ENCODE data around the gene SOWAHC. TPM values are rescaled to one million over a fixed set of nuclear protein-coding genes. Genes with fewer than 3 reads are reported as not detected.
A peak's percentile ranks its signal among the peaks of the same experiment; 100 is the strongest.
"Not testable (repeated sequence)": the region's sequence is repeated elsewhere in the genome, so short reads cannot be mapped to it uniquely, and the experiment has no call there.

Gene SOWAHC
- total RNA-seq, 2 experiments from 2014 or later, result 0.97 to 1.0 TPM

- H3K27me3 Mint-ChIP-seq, result peaks cover 15% of the 10 kb centered on the region
- DNase-seq, result no peak
- no peak overlapping the region for H3K4me3 Mint-ChIP-seq
- intact Hi-C loops (cut with micrococcal nuclease), result no loop called here
- ChIA-PET POLR2A (no interaction called here), CTCF (no interaction called here)
- no peaks in the 10 kb centered on the region for H3K9me3 Mint-ChIP-seq
- H3K27ac Mint-ChIP-seq, result no peak overlapping the region
- H3K36me3 Mint-ChIP-seq, result no peaks in the 10 kb centered on the region
- H3K4me1 Mint-ChIP-seq (ENCODE audit: low read depth), result no peaks in the 10 kb centered on the region
These were observed 10.2 kb downstream of the SOWAHC start for GRCh38 chr2:109624339-109624738.

- H3K36me3 Mint-ChIP-seq; H3K4me1 Mint-ChIP-seq (ENCODE audit: low read depth); DNase-seq; POLR2A ChIA-PET; intact Hi-C loops (cut with micrococcal nuclease); H3K27ac Mint-ChIP-seq; CTCF ChIA-PET; H3K9me3 Mint-ChIP-seq; H3K27me3 Mint-ChIP-seq; H3K4me3 Mint-ChIP-seq: not testable (repeated sequence)
These were observed 14.2 kb downstream of the SOWAHC start for GRCh38 chr2:109628321-109628720.

GRCh38 chr2:109629867-109630266, 15.7 kb downstream of the SOWAHC start:
- H3K36me3 Mint-ChIP-seq, result no peaks in the 10 kb centered on the region
- peaks cover 4% of the 10 kb centered on the region for H3K4me1 Mint-ChIP-seq (ENCODE audit: low read depth)
- no peak for DNase-seq
- intact Hi-C loops (cut with micrococcal nuclease), result no loop called here
- H3K27me3 Mint-ChIP-seq, result no peaks in the 10 kb centered on the region
- no peak overlapping the region for H3K4me3 Mint-ChIP-seq
- ChIA-PET CTCF (interaction anchor here (1.1 to 1.2 kb wide), 2 partner anchors 15 to 82 kb away, joined by 3 read pairs; no protein-coding TSS in a partner anchor), POLR2A (no interaction called here)
- no peak overlapping the region for H3K27ac Mint-ChIP-seq
- no peaks in the 10 kb centered on the region for H3K9me3 Mint-ChIP-seq

GRCh38 chr2:109630441-109631430, 16.6 kb downstream of the SOWAHC start:
- CTCF ChIA-PET, result interaction anchor here (1.2 kb wide), 1 partner anchor 16 kb away, joined by 3 read pairs; no protein-coding TSS in a partner anchor
- Mint-ChIP-seq H3K27me3 (no peaks in the 10 kb centered on the region), H3K9me3 (no peaks in the 10 kb centered on the region), H3K27ac (no peak overlapping the region), H3K4me3 (no peak overlapping the region), H3K4me1 (ENCODE audit: low read depth) (peaks cover 4% of the 10 kb centered on the region), H3K36me3 (no peaks in the 10 kb centered on the region)
- POLR2A ChIA-PET, result no interaction called here
- intact Hi-C loops (cut with micrococcal nuclease), result no loop called here
- DNase-seq, result no peak

GRCh38 chr2:109631741-109632140, 17.6 kb downstream of the SOWAHC start:
- ChIA-PET CTCF (no interaction called here), POLR2A (no interaction called here)
- Mint-ChIP-seq H3K9me3 (no peaks in the 10 kb centered on the region), H3K4me3 (no peak overlapping the region), H3K27me3 (no peaks in the 10 kb centered on the region), H3K36me3 (no peaks in the 10 kb centered on the region), H3K27ac (no peak overlapping the region), H3K4me1 (ENCODE audit: low read depth) (peaks cover 4% of the 10 kb centered on the region)
- DNase-seq, result no peak
- intact Hi-C loops (cut with micrococcal nuclease), result no loop called here

GRCh38 chr2:109632158-109632789, 18.1 kb downstream of the SOWAHC start:
- Mint-ChIP-seq H3K4me1 (ENCODE audit: low read depth) (peaks cover 7% of the 10 kb centered on the region), H3K27ac (no peak overlapping the region), H3K4me3 (no peak overlapping the region), H3K36me3 (no peaks in the 10 kb centered on the region), H3K27me3 (no peaks in the 10 kb centered on the region), H3K9me3 (no peaks in the 10 kb centered on the region)
- no peak for DNase-seq
- ChIA-PET POLR2A (no interaction called here), CTCF (no interaction called here)
- intact Hi-C loops (cut with micrococcal nuclease), result no loop called here

- Mint-ChIP-seq H3K4me1 (ENCODE audit: low read depth) (peaks cover 14% of the 10 kb centered on the region), H3K4me3 (no peak overlapping the region), H3K27me3 (no peaks in the 10 kb centered on the region), H3K36me3 (no peaks in the 10 kb centered on the region), H3K9me3 (no peaks in the 10 kb centered on the region), H3K27ac (no peak overlapping the region)
- intact Hi-C loops (cut with micrococcal nuclease), result no loop called here
- peak; percentile 11 for DNase-seq
- POLR2A ChIA-PET, result no interaction called here
- CTCF ChIA-PET, result no interaction called here
These were observed 19.3 kb downstream of the SOWAHC start for GRCh38 chr2:109633284-109633961.

- peaks cover 20% of the 10 kb centered on the region for H3K4me1 Mint-ChIP-seq (ENCODE audit: low read depth)
- intact Hi-C loops (cut with micrococcal nuclease), result no loop called here
- DNase-seq, result no peak
- no peak overlapping the region for H3K4me3 Mint-ChIP-seq
- CTCF ChIA-PET, result no interaction called here
- H3K27me3 Mint-ChIP-seq, result no peaks in the 10 kb centered on the region
- H3K36me3 Mint-ChIP-seq, result no peaks in the 10 kb centered on the region
- no peaks in the 10 kb centered on the region for H3K9me3 Mint-ChIP-seq
- POLR2A ChIA-PET, result no interaction called here
- no peak overlapping the region for H3K27ac Mint-ChIP-seq
These were observed 21.5 kb downstream of the SOWAHC start for GRCh38 chr2:109635426-109636304.

- no peaks in the 10 kb centered on the region for H3K9me3 Mint-ChIP-seq
- no peaks in the 10 kb centered on the region for H3K27me3 Mint-ChIP-seq
- H3K36me3 Mint-ChIP-seq, result no peaks in the 10 kb centered on the region
- DNase-seq, result no peak
- intact Hi-C loops (cut with micrococcal nuclease), result no loop called here
- ChIA-PET POLR2A (no interaction called here), CTCF (no interaction called here)
- no peak overlapping the region for H3K4me3 Mint-ChIP-seq
- H3K27ac Mint-ChIP-seq, result no peak overlapping the region
- H3K4me1 Mint-ChIP-seq (ENCODE audit: low read depth), result peaks cover 20% of the 10 kb centered on the region
These were observed 22.2 kb downstream of the SOWAHC start for GRCh38 chr2:109636317-109636716.

GRCh38 chr2:109637749-109638570, 23.8 kb downstream of the SOWAHC start:
- intact Hi-C loops (cut with micrococcal nuclease), result loop anchor here (2.0 kb wide), 1 partner anchor 55 kb away; no protein-coding TSS in a partner anchor
- Mint-ChIP-seq H3K4me1 (ENCODE audit: low read depth) (peaks cover 20% of the 10 kb centered on the region), H3K4me3 (no peak overlapping the region), H3K9me3 (no peaks in the 10 kb centered on the region), H3K36me3 (no peaks in the 10 kb centered on the region), H3K27ac (peak overlapping the region; percentile 13), H3K27me3 (no peaks in the 10 kb centered on the region)
- no peak for DNase-seq
- ChIA-PET POLR2A (interaction anchor here (0.9 kb wide), 1 partner anchor 91 kb away, joined by 3 read pairs; no protein-coding TSS in a partner anchor), CTCF (no interaction called here)

- Mint-ChIP-seq H3K36me3 (no peaks in the 10 kb centered on the region), H3K27me3 (no peaks in the 10 kb centered on the region), H3K27ac (no peak overlapping the region), H3K4me1 (ENCODE audit: low read depth) (peaks cover 16% of the 10 kb centered on the region), H3K9me3 (no peaks in the 10 kb centered on the region), H3K4me3 (no peak overlapping the region)
- ChIA-PET CTCF (no interaction called here), POLR2A (interaction anchor here (0.9 kb wide), 1 partner anchor 90 kb away, joined by 3 read pairs; no protein-coding TSS in a partner anchor)
- intact Hi-C loops (cut with micrococcal nuclease), result loop anchor here (2.0 kb wide), 1 partner anchor 54 kb away; no protein-coding TSS in a partner anchor
- DNase-seq, result no peak
These were observed 24.6 kb downstream of the SOWAHC start for GRCh38 chr2:109638795-109639194.
